Upper lobe of right lung (tissue), 1 donor: ENCODE data around the gene EED. TPM values are rescaled to one million over a fixed set of nuclear protein-coding genes. Genes with fewer than 3 reads are reported as not detected.

Source experiments
- ATAC-seq: fragments of 200-7000 bp; cut with Tn5 transposase; one replicate; pipeline ENCODE4 v1.9.1; 2020; ENCODE audit warnings: mild to moderate bottlenecking, moderate library complexity
- DNase-seq: peaks from one replicate; pipeline ENCODE4 v3.0.0-alpha.2; 2020
- H3K27ac ChIP-seq: fragments of 200-600 bp; one replicate; pipeline ENCODE4 v1.8.0; 2022
- H3K27me3 ChIP-seq: fragments of 200-600 bp; one replicate; pipeline ENCODE4 v1.8.0; 2022; ENCODE audit warnings: mild to moderate bottlenecking
- H3K36me3 ChIP-seq: fragments of 200-600 bp; one replicate; pipeline ENCODE4 v1.8.0; 2022
- H3K4me1 ChIP-seq: fragments of 200-600 bp; one replicate; pipeline ENCODE4 v1.8.0; 2022
- H3K4me3 ChIP-seq: fragments of 200-600 bp; one replicate; pipeline ENCODE4 v1.8.0; 2022; ENCODE audit warnings: mild to moderate bottlenecking
- H3K9me3 ChIP-seq: fragments of 200-600 bp; one replicate; pipeline ENCODE4 v1.8.0; 2022
- intact Hi-C: fragments of 100-400 bp; cut with DNase I; formaldehyde crosslinking; loops from one replicate; pipeline ENCODE4 v1.11.0; 2022
- total RNA-seq: library from RNA; stranded (reverse); fragmentation: NEBNext Ultra II Directional; extraction: Animal tissue kit (Norgen Biotek cat#: 25700); gene quantifications from one replicate; pipeline ENCODE4 v1.2.1, GENCODE V29; 2021
- TF ChIP-seq, protein P1 (sequence below): fragments of 200-600 bp; IDR thresholded peaks from one replicate; pipeline ENCODE4 v1.8.0; 2022; ENCODE audit warnings: antibody characterized with exemption
- donor health status: DM: no; HTN: yes; CAD: no; lungs with severe emphysema.

The EED gene
- total RNA-seq, 1 donor from 2014 or later: 21.3 TPM

DNA sequence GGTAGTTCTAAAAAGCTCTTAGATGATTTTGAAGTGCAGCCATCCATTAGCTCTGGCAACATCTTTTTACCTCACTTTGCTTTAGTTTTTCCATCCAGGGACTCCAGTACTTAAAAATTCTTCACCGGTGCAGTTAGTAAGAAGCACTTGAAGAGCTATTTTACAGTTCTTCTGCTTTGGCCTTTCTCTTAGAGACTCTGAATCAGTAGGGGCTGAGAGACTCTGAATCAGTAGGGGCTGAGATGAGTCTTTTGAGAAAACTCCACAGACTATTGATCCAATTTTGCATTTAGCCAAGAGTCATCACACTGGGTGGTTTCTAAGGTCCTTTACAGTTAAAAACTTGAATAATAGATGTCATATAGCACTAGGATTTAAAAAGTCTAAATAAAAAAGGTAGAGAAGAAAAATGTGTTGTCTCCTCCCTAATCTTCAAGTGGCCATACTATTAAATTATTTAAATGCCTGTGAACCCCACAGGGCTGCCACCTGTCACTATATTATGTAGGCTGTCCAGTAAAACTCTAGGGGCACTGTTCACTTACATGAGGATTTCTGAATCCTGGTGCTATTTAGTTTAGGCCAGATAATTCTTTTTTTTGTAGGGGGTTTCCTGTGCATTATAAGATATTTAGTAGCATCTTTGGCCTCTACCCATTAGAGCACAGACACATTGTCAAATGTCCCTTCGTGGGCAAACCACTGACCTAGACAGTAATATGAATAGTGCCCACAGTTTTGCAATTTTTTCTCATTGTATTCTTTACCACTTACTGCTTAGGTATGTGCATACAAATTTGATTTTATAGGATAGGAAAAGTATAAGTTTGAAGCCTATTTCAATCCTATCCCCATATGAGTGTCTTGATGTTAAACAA lies 31.2 kb downstream of the EED start:
- no peak for ATAC-seq
- Histone ChIP-seq H3K4me1 (peaks cover 15% of the 10 kb centered on the region), H3K4me3 (no peak overlapping the region), H3K36me3 (peaks cover 36% of the 10 kb centered on the region), H3K27me3 (no peaks in the 10 kb centered on the region), H3K27ac (no peak overlapping the region), H3K9me3 (no peaks in the 10 kb centered on the region)
- TF ChIP-seq, protein P1, sequence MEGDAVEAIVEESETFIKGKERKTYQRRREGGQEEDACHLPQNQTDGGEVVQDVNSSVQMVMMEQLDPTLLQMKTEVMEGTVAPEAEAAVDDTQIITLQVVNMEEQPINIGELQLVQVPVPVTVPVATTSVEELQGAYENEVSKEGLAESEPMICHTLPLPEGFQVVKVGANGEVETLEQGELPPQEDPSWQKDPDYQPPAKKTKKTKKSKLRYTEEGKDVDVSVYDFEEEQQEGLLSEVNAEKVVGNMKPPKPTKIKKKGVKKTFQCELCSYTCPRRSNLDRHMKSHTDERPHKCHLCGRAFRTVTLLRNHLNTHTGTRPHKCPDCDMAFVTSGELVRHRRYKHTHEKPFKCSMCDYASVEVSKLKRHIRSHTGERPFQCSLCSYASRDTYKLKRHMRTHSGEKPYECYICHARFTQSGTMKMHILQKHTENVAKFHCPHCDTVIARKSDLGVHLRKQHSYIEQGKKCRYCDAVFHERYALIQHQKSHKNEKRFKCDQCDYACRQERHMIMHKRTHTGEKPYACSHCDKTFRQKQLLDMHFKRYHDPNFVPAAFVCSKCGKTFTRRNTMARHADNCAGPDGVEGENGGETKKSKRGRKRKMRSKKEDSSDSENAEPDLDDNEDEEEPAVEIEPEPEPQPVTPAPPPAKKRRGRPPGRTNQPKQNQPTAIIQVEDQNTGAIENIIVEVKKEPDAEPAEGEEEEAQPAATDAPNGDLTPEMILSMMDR: no peak
- intact Hi-C loops: no loop called here
- DNase-seq: no peak

DNA sequence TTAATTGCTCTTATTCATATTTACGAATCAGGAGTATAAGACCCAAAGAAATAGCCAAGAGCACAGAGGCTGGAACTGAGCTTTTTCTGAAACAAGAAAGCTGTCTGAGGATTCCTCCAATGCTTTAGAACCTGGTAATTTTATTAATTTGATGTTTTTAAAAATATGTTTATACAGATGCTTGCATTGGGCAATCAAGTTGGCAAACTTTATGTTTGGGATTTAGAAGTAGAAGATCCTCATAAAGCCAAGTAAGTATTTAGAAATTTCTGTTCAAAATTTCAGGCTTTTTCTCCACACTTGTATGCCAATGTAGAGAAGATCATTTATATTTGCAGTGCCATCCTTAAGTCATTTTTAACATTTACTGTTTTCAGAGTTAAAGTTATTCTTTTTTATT lies 33.2 kb downstream of the EED start:
- Histone ChIP-seq H3K27ac (no peak overlapping the region), H3K9me3 (no peaks in the 10 kb centered on the region), H3K27me3 (no peaks in the 10 kb centered on the region), H3K4me1 (peaks cover 15% of the 10 kb centered on the region), H3K4me3 (no peak overlapping the region), H3K36me3 (peaks cover 32% of the 10 kb centered on the region)
- DNase-seq (no peak), ATAC-seq (no peak)
- TF ChIP-seq, protein P1: no peak
- intact Hi-C loops: no loop called here

DNA sequence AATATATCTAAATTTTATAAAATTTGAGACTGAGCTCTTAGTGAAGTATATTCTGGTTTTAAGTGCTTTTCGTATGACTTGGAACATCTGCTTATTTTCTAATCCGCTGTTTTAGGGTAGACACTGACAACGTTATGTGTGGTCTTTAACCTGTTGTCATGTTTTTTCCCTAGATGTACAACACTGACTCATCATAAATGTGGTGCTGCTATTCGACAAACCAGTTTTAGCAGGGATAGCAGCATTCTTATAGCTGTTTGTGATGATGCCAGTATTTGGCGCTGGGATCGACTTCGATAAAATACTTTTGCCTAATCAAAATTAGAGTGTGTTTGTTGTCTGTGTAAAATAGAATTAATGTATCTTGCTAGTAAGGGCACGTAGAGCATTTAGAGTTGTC lies 33.7 kb downstream of the EED start:
- intact Hi-C loops: no loop called here
- Histone ChIP-seq H3K4me1 (peaks cover 15% of the 10 kb centered on the region), H3K4me3 (no peak overlapping the region), H3K36me3 (peaks cover 27% of the 10 kb centered on the region), H3K27me3 (no peaks in the 10 kb centered on the region), H3K27ac (no peak overlapping the region), H3K9me3 (no peaks in the 10 kb centered on the region)
- DNase-seq (no peak), ATAC-seq (no peak)
- TF ChIP-seq, protein P1: no peak

DNA sequence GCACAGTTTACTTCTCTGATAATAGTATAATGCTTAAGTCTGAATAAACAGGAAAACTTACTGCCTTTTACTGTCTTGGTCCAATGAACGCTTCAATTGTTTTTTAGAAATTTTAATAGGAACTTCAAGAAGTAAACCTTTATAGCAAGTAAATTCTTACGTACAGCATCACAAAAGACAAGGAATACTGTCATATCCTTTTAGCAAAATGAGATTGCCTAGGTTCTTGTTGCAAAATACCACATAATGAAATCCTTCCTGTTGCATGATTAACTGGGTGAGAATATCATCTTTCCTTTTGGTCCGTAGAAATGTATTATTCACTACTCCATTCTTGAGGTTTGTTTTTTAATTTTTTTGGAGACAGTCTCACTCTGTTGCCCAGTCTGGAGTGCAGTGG lies 35.2 kb downstream of the EED start:
- no peak for ATAC-seq
- intact Hi-C loops: no loop called here
- TF ChIP-seq, protein P1: no peak

DNA sequence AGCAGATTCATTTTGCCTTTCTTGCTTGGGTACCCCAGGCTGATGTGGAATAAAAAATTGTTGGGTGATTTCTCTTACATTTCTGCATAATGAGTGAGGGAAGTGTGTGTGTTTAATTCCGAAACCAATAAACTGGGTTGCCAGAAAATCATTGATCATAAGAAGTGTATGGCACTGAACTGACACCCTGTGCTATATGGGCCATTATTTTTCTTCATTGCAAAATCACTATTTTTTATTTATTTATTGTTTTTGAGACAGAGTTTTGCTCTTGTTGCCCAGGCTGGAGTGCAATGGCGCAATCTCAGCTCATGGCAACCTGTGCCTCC lies 42.9 kb downstream of the EED start:
- intact Hi-C loops: no loop called here
- no peaks in the 10 kb centered on the region for H3K4me1 ChIP-seq
- H3K27me3 ChIP-seq: no peaks in the 10 kb centered on the region
- no peaks in the 10 kb centered on the region for H3K9me3 ChIP-seq
- no peak overlapping the region for H3K4me3 ChIP-seq
- ATAC-seq (no peak), DNase-seq (no peak)
- H3K27ac ChIP-seq: no peak overlapping the region
- peaks cover 8% of the 10 kb centered on the region for H3K36me3 ChIP-seq
- TF ChIP-seq, protein P1: no peak

More for the DNA sequence above, 35.2 kb downstream of the EED start:
- no peak overlapping the region for H3K27ac ChIP-seq
- peaks cover 15% of the 10 kb centered on the region for H3K4me1 ChIP-seq
- H3K36me3 ChIP-seq: peaks cover 33% of the 10 kb centered on the region
- H3K4me3 ChIP-seq: no peak overlapping the region
- no peak for DNase-seq
- H3K9me3 ChIP-seq: no peaks in the 10 kb centered on the region
- no peaks in the 10 kb centered on the region for H3K27me3 ChIP-seq
